ENCODE data around the gene HNRNPDL.

- TF ChIP-seq CTCF (tag by site-specific recombination; IDR thresholded peaks at IDR 0.05) = no peak
- no peak for TF ChIP-seq ZNF302 (tag by site-specific recombination; IDR thresholded peaks at IDR 0.05; ENCODE audit: low read depth)
- no peak for TF ChIP-seq BCL11A (tag by site-specific recombination; IDR thresholded peaks at IDR 0.05; ENCODE audit: low read depth)
- TF ChIP-seq ZNF23 (tag by site-specific recombination; IDR thresholded peaks at IDR 0.05; ENCODE audit: borderline replicate concordance) = no peak
- TF ChIP-seq REPIN1 (tag by site-specific recombination; IDR thresholded peaks at IDR 0.05; ENCODE audit: low read depth) = no peak
- no peak for TF ChIP-seq MEIS1 (CRISPR knock-in tag; IDR thresholded peaks at IDR 0.05; ENCODE audit: borderline replicate concordance)
- no peak for TF ChIP-seq ZNF112 (tag by site-specific recombination; IDR thresholded peaks at IDR 0.05)
- TF ChIP-seq ZNF341 (tag by site-specific recombination; IDR thresholded peaks at IDR 0.05; ENCODE audit: low read depth) = no peak
- TF ChIP-seq ZFP37 (tag by site-specific recombination; IDR thresholded peaks at IDR 0.05) = no peak
- TF ChIP-seq ZNF560 (tag by site-specific recombination; IDR thresholded peaks at IDR 0.05; ENCODE audit: borderline replicate concordance) = no peak
- TF ChIP-seq ZSCAN18 (tag by site-specific recombination; IDR thresholded peaks at IDR 0.05) = no peak
- no peak for TF ChIP-seq BCL11B (tag by site-specific recombination; IDR thresholded peaks at IDR 0.05; ENCODE audit: low read depth)
These were observed 8.3 kb downstream of the HNRNPDL start for GRCh38 chr4:82421796-82422560.

Data from HEK293 (cell line).